GM21390 (cell line): ENCODE data around the gene DCAF8.

Experiments used
- ATAC-seq: cut with Tn5 transposase; IDR thresholded peaks from one replicate; pipeline ENCODE4 v1.9.1; 2021; ENCODE audit not compliant: unreplicated experiment

DCAF8 gene

GRCh38 chr1:160171354-160171753, 91.0 kb downstream of the DCAF8 start:
- no peak for ATAC-seq

- peak; percentile 81 for ATAC-seq
Measured at GRCh38 chr1:160169553-160170399, 92.6 kb downstream of the DCAF8 start.

- ATAC-seq: no peak
Measured at GRCh38 chr1:160168609-160169369, 93.6 kb downstream of the DCAF8 start.

- ATAC-seq: no peak
Measured at GRCh38 chr1:160168016-160168415, 94.3 kb downstream of the DCAF8 start.

- ATAC-seq: no peak
Measured at GRCh38 chr1:160167580-160167979, 94.8 kb downstream of the DCAF8 start.

- ATAC-seq: no peak
Measured at GRCh38 chr1:160167056-160167455, 95.3 kb downstream of the DCAF8 start.

- ATAC-seq: no peak
Measured at GRCh38 chr1:160166166-160166868, 96.0 kb downstream of the DCAF8 start.
